IPS-NIHi7 (cell line): ENCODE results near the gene DNAJC3.

Experiments used
- DNase-seq: peaks from one replicate; pipeline ENCODE4 v3.0.0; 2012; ENCODE audit warnings: mixed read lengths; ENCODE audit errors: extremely low spot score

The DNAJC3 gene

DNA sequence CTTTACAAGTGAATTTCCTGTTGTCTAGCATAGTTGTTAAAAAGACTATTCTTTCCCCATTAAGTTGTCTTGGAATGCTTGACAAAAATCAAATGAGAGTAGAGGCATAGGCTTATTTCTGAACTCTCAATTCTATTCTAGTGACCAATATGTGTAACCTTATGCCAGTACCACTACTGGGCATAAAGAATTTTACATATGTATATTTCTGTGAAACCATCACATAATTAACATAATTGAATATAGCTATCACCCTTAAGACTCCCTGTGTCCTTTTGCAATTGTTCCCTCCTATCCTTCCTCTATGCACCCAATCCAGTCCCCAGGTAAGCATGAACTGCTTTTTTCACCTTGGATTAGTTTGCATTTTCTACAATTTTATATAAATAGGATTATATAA lies 165.0 kb downstream of the DNAJC3 start:
- no peak for DNase-seq

DNA sequence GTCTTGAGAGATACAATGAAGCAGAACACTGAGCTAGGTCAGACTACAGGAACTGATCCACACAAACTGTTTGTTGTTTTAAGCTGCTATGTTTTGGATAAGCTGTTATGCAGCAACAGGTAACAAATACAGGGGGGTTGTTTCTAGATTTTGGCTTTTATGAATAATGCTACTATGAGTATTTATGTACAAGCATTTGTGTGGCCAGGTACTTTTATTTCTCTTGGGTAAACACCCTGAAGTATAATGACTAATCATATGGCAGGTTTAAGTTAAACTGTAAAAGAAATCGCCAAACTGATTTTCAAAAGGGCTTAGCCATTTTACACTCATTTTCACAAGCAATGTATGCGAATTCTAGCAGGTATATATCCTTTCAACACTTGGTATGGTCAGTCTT lies 166.0 kb downstream of the DNAJC3 start:
- no peak for DNase-seq
